Osteocyte (in vitro differentiated cells): ENCODE measurements around the gene ACSL1. TPM values are rescaled to one million over a fixed set of nuclear protein-coding genes. Genes with fewer than 3 reads are reported as not detected.
"Not testable (repeated sequence)": the region's sequence is repeated elsewhere in the genome, so short reads cannot be mapped to it uniquely, and the experiment has no call there.

Experiments
- DNase-seq: peaks from one replicate; pipeline ENCODE4 v3.0.0; 2021; ENCODE audit warnings: mixed read lengths; ENCODE audit not compliant: unreplicated experiment; ENCODE audit errors: extremely low spot score
- H3K27ac Mint-ChIP-seq: one replicate; pipeline ENCODE4 v1.8.0; 2021; ENCODE audit warnings: mild to moderate bottlenecking, mixed read lengths; ENCODE audit not compliant: unreplicated experiment
- H3K27me3 Mint-ChIP-seq: one replicate; pipeline ENCODE4 v1.8.0; 2021; ENCODE audit warnings: mixed read lengths; ENCODE audit not compliant: unreplicated experiment
- H3K36me3 Mint-ChIP-seq: one replicate; pipeline ENCODE4 v1.8.0; 2021; ENCODE audit warnings: mixed read lengths; ENCODE audit not compliant: unreplicated experiment
- H3K4me1 Mint-ChIP-seq: one replicate; pipeline ENCODE4 v1.8.0; 2021; ENCODE audit warnings: mixed read lengths; ENCODE audit not compliant: unreplicated experiment
- H3K4me3 Mint-ChIP-seq: one replicate; pipeline ENCODE4 v1.8.0; 2021; ENCODE audit warnings: mild to moderate bottlenecking, moderate library complexity, mixed read lengths; ENCODE audit not compliant: unreplicated experiment
- H3K9me3 Mint-ChIP-seq: one replicate; pipeline ENCODE4 v1.8.0; 2021; ENCODE audit warnings: mixed read lengths; ENCODE audit not compliant: unreplicated experiment
- total RNA-seq: library from RNA; stranded (reverse); gene quantifications from 2 replicates; pipeline ENCODE4 v1.2.1, GENCODE V29; 2021
- TF ChIP-seq, protein P1 (sequence below): fragments of 200-600 bp; sonication (generic); IDR thresholded peaks from 2 replicates; pipeline ENCODE4 v1.5.0; 2021; ENCODE audit warnings: antibody characterized with exemption, mild to moderate bottlenecking, moderate library complexity

The ACSL1 gene
- total RNA-seq, 1 donor from 2014 or later = 28.6 TPM

DNA sequence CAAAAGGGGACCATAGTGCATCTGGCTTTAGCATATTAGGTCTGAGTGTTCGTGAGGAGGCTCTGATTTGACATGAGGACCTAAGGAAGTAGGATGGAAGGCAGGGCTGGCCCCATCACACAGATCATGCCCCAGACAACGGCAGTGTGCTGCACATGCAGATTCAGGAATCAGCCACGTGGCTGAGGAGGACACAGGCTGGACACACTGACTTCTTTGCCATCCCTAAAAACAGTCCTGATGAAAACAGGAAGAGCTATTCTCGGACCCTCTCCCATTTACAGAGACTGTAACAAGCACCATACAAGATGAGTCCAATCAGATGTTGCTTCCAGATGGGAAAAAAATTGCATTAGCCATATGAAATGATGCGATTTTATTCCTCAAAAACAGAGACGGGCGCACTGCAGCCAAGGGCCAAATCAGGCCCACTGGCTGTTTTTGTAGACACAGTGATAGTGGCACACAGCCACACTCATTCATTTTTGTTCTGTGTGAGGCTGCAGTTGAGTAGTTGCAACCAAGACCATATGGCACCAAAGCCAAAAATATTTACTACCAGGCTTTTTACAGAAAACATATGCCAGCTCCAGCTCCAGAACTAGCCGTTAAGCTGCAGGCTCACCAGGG lies 41.0 kb downstream of the ACSL1 start:
- peaks cover 11% of the 10 kb centered on the region for H3K36me3 Mint-ChIP-seq
- no peak overlapping the region for H3K4me3 Mint-ChIP-seq
- H3K9me3 Mint-ChIP-seq = no peaks in the 10 kb centered on the region
- no peaks in the 10 kb centered on the region for H3K27me3 Mint-ChIP-seq
- TF ChIP-seq, protein P1, sequence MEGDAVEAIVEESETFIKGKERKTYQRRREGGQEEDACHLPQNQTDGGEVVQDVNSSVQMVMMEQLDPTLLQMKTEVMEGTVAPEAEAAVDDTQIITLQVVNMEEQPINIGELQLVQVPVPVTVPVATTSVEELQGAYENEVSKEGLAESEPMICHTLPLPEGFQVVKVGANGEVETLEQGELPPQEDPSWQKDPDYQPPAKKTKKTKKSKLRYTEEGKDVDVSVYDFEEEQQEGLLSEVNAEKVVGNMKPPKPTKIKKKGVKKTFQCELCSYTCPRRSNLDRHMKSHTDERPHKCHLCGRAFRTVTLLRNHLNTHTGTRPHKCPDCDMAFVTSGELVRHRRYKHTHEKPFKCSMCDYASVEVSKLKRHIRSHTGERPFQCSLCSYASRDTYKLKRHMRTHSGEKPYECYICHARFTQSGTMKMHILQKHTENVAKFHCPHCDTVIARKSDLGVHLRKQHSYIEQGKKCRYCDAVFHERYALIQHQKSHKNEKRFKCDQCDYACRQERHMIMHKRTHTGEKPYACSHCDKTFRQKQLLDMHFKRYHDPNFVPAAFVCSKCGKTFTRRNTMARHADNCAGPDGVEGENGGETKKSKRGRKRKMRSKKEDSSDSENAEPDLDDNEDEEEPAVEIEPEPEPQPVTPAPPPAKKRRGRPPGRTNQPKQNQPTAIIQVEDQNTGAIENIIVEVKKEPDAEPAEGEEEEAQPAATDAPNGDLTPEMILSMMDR = no peak
- H3K4me1 Mint-ChIP-seq = no peaks in the 10 kb centered on the region
- no peak for DNase-seq
- no peak overlapping the region for H3K27ac Mint-ChIP-seq

DNA sequence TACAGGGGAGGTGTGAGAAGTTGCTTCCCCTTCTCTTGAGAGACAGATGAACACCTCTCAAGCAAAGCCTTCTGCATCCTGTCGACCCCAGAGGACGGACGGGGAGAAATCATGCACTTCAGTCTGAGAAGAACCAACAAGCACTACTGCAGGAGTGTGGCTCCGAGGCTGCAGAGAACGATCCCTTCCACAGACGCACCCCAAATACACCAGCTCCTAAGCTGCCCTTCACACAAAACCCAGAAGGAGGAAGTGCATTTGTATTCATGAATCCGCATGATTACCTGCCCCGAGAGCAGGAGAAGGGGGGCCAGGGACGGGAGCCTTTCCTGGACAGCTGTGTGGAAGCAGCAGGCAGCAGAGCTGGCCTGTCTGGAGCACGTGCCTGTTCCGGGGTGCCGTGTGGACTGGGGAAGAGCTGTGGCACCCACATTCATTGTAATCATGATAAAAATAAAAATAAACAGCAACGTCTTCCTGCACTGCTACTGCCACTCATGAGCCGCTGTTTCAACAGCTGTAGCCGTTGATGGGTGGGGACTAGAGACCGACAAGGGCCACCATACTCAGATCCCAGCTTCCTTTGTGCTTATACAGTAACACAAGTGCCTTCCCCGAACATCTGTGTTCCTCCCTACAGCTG lies 42.9 kb downstream of the ACSL1 start:
- Mint-ChIP-seq H3K9me3 (no peaks in the 10 kb centered on the region), H3K27ac (no peak overlapping the region), H3K4me1 (no peaks in the 10 kb centered on the region), H3K4me3 (no peak overlapping the region), H3K27me3 (no peaks in the 10 kb centered on the region), H3K36me3 (peaks cover 16% of the 10 kb centered on the region)
- no peak for DNase-seq
- TF ChIP-seq, protein P1 = no peak

DNA sequence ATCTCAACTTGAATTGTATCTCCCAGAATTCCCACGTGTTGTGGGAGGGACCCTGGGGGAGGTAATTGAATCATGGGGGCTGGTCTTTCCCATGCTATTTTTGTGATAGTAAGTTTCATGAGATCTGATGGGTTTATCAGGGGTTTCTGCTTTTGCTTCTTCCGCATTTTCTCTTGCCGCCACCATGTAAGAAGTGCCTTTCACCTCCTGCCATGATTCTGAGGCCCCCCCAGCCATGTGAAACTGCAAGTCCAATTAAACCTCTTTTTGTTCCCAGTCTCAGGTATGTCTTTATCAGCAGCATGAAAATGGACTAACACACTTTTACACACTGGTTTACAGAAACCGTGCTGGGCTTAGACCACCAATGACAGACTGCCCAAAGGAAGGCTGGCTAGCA lies 46.6 kb downstream of the ACSL1 start:
- not testable (repeated sequence) for DNase-seq, H3K36me3 Mint-ChIP-seq, H3K27me3 Mint-ChIP-seq, H3K27ac Mint-ChIP-seq, H3K4me3 Mint-ChIP-seq, H3K9me3 Mint-ChIP-seq, H3K4me1 Mint-ChIP-seq

DNA sequence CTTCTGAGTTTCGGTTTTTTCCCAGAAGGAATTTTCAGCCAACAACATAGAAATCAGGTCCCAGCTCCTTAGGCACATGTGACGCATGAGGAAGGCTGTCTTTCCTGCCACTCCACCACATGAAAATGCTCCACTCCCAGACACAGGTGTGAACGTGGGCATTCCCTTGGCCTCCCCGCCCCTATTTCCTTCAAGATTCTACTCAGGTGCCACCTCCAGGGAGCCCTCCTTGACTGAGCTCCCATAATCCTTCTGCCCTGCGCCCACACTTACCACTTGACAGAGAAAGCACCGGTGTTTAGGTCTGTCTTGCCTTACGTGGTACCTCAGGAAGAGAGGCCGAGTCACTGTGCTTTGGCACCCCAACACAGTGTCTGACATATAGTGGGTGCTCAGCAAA lies 47.4 kb downstream of the ACSL1 start:
- Mint-ChIP-seq H3K27ac (no peak overlapping the region), H3K27me3 (no peaks in the 10 kb centered on the region), H3K9me3 (no peaks in the 10 kb centered on the region), H3K36me3 (peaks cover 12% of the 10 kb centered on the region), H3K4me3 (no peak overlapping the region), H3K4me1 (no peaks in the 10 kb centered on the region)
- DNase-seq = no peak
- TF ChIP-seq, protein P1 = no peak

DNA sequence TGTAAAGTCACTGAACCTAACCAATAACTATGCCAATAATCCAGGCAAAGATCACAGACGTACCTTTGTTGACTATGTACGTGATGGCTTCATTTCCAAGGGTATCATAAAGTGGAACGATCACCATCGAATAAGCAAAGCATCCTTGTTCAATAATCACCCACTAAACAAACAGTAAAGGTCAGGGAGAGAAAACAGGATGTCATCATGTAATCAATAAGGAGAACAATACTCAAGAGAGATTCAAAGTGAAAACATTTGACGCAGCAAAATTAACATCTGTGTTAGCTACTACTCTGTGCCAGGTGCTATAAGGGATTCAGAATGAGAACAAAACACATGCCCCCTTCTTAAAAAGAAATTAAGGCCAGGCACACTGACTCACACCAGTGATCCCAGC lies 48.9 kb downstream of the ACSL1 start:
- DNase-seq = no peak
- Mint-ChIP-seq H3K36me3 (peaks cover 10% of the 10 kb centered on the region), H3K4me3 (no peak overlapping the region), H3K4me1 (no peaks in the 10 kb centered on the region), H3K27ac (no peak overlapping the region), H3K27me3 (no peaks in the 10 kb centered on the region), H3K9me3 (no peaks in the 10 kb centered on the region)
- TF ChIP-seq, protein P1 = no peak
